RCC 7860 (cell line): ENCODE measurements around the gene SF3B2.
"Not testable (repeated sequence)": the region's sequence is repeated elsewhere in the genome, so short reads cannot be mapped to it uniquely, and the experiment has no call there.

ENCODE experiments used
- DNase-seq: peaks from one replicate; pipeline ENCODE4 v3.0.0-alpha.2; 2015; ENCODE audit warnings: low spot score
- FAIRE-seq: peaks from 2 replicates; lab custom pipeline; 2012; peaks lifted over from hg19 to GRCh38; lab: Jason Lieb, UNC

SF3B2 gene

DNA sequence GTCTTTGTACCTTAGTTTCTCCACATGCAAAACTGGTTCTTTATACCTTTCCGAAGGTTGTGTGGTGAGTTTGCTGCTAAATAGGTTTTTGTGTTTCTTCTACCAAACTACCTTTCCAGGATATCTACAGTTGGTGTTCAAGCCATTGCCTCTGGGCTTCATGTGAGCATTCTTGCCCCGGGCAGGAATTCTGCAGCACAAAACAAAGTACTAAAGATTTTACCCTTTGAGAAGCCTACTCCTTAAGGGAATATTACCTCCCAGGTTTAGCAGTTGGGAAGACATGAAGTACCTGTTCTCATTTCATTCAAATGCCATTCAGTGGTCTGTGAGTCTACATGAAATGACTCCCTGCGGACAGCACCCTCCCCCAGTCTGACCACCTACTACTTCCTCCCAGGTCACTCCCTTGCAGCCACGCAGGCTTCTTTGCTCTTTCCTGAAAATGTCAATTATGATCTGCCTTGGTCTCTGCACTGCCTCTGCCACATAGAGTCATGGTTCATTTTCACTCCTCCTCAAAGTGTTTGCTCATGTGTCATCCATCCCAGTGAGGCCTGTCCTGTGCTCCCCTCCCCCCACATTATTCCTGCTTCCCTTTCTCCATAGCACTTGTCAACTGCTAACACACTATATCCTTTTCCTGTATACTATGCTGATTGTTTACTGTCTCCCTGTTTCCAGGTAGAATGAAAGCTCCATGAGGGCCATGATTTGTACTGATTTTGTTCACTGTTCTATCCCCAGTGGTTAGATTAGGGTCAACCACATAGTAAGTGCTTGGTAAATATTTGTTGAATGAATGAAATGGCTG, 54.8 kb downstream of the SF3B2 start:
- DNase-seq (peak; percentile 90), FAIRE-seq (peak; percentile 62)

- FAIRE-seq (no peak), DNase-seq (no peak)
Measured at GRCh38 chr11:66107600-66108510, 55.7 kb downstream of the SF3B2 start.

DNA sequence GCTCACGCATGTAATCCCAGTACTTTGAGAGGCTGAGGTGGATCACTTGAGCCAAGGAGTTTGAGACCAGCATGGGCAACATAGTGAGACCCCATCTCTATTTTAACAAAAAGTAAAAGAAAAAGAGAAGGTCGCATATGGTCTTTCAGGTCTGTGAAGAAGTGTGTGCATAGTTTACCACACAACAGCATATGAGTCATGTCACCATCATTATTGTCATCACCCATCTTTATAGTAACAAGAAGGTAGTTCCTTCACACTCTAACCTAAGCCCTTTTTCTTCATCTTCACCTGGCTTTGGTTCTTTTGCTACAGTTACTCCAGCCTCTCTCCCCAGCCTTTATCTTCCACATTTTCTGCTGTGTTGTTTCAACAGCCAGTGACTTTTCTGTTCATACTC, 57.1 kb downstream of the SF3B2 start:
- FAIRE-seq, result no peak

DNA sequence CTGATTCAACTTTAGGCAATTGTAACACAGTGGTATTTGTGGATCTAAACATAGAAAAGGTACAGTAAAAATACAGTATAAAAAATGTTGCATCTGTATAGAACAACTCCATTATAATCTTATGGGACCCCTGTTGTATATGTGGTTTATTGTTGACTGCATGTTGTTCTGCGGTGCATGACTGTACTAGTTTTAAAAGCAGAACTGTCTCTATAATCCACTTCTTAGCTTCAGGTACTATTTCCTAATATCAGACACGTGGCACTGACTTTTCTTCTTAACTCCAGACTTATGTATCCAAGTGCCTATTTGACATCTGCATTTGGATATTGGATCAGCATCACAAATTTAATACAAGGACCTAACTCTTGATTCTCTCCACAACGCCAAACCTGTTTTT, 59.0 kb downstream of the SF3B2 start:
- FAIRE-seq, result no peak

More for the DNA sequence above, 57.1 kb downstream of the SF3B2 start:
- no peak for DNase-seq

DNA sequence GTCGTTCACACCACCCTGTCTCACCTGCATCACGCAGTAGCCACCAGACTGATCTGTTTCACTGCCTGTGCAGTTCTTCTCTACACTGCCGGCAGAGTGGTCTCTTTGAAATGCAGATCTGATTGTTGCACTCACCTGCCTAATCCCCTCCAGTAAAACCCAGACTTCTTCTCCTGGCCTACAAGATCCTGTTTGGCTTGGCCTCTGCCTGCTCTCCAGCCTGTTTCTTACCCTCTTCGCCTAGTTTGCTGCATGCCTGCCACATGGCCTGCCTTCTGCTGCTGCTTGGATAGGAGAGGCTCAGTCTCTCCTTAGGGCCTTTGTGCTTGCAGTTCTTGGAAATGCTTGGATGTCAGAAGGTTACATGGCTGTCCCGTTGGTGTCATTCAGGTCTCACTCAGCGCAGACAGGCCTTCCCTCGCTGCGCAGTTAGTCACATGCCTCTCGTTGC, 59.9 kb downstream of the SF3B2 start:
- DNase-seq (no peak), FAIRE-seq (no peak)

More for the DNA sequence above, 59.0 kb downstream of the SF3B2 start:
- DNase-seq, result no peak

GRCh38 chr11:66112601-66113499, 60.7 kb downstream of the SF3B2 start:
- DNase-seq (peak; percentile 71), FAIRE-seq (peak; percentile 78)

DNA sequence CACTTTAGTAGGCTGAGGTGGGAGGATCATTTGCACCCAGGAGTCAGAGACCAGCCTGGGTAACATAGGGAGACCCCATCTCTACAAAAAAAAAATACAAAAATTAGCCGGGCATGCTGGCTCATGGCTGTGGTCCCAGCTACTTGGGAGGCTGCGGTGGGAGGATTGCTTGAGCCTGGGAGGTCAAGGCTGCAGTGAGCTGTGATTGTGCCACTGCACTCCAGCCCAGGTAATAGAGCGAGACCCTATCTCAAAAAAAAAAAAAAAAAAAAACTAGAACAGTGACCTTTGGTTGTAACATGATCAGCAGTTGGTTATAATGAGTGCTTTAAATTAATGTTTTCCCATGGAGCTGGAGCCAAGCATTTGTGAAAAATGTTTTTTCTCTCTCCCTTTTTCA, 62.8 kb downstream of the SF3B2 start:
- not testable (repeated sequence) for FAIRE-seq, DNase-seq

DNA sequence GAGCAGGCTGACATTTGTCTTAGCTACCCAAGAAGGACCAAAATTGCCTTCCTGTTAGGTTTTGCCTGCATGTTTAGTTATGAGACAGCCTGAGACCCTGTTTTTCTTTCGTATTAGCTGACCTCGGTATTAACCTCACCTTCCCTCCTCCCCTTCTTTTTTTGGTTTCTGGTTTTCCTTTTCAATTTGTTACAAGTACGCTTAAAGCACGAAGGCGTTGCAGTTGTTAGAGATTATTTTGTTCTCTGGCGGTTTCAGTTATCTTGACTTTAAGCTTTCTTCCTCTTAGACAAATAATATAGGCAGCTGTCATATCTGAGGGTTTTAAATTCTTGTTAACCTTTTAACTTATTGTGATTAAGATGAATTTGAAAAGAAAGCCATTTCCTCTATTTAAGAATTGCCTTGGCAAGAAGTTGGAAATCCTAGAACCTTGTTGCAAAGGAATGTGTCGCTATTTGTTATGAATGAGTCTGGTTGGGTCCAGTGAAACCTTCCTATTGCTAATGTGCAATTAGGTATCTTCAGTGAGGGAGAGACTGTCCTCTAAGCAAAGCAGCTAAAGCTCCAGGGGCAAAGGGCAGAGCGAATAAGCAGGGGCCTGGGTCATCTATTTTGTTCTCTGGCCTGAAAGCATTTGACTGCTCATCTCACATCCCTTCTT, 63.6 kb downstream of the SF3B2 start:
- no peak for FAIRE-seq
- no peak for DNase-seq

GRCh38 chr11:66116576-66117361, 64.6 kb downstream of the SF3B2 start:
- DNase-seq (no peak), FAIRE-seq (no peak)

DNA sequence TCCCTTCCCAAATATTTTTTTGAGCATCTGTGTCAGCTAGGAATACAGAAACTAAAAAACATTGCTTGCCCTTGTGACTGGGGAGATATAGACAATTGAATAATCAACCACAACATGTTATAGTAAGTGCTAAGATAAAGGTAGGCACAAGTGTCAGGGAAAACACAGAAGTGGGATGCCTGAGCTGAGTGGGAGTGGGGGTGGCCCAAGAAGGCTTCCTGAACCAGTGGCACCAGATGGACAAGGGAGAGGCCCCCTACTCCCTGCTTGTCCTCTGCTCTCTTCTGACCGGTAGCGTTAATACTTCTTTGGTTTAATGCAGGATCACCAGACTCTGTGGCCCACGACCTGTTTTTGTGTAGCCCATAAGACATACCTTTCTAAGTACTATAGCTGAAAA, 66.7 kb downstream of the SF3B2 start:
- DNase-seq (no peak), FAIRE-seq (no peak)
